Fibroblast of skin of scalp (primary cell): ENCODE measurements around the gene MPPED1. TPM values are rescaled to one million over a fixed set of nuclear protein-coding genes. Genes with fewer than 3 reads are reported as not detected.

Source experiments
- DNase-seq: peaks from one replicate; pipeline ENCODE4 v3.0.0-alpha.2; 2013
- polyA plus RNA-seq, 2 experiments: library from polyadenylated mRNA; unstranded; fragments of 120-200 nt; gene quantifications; one replicate each; pipeline ENCODE4 v1.2.1, GENCODE V29; 2013; ENCODE audit not compliant: insufficient read length in 2 of 2

Gene MPPED1
- polyA plus RNA-seq (2013, experiment 1 of 2; ENCODE audit: insufficient read length) = not detected
- polyA plus RNA-seq (2013, experiment 2 of 2; ENCODE audit: insufficient read length) = 0.30 TPM

GRCh38 chr22:43411869-43412807 lies at the start of gene MPPED1:
TSS of gene MPPED1 (plus strand) at chr22:43412014. CDS start at chr22:43424986, 12,972 bp downstream.
- no peak for DNase-seq

- no peak for DNase-seq
Observed at GRCh38 chr22:43363315-43364168, 48.3 kb upstream of the MPPED1 start.

GRCh38 chr22:43364169-43364435 lies 47.7 kb upstream of the MPPED1 start:
- DNase-seq = no peak

GRCh38 chr22:43365715-43366440 lies 45.9 kb upstream of the MPPED1 start:
- DNase-seq = no peak

GRCh38 chr22:43370036-43370435 lies 41.8 kb upstream of the MPPED1 start:
- DNase-seq = no peak

- peak; percentile 30 for DNase-seq
Observed at GRCh38 chr22:43375951-43376455, 35.8 kb upstream of the MPPED1 start.

GRCh38 chr22:43376765-43377547 lies 34.9 kb upstream of the MPPED1 start:
- DNase-seq = no peak

- DNase-seq = peak; percentile 21
Observed at GRCh38 chr22:43377548-43377895, 34.3 kb upstream of the MPPED1 start.

- DNase-seq = no peak
Observed at GRCh38 chr22:43377896-43378704, 33.7 kb upstream of the MPPED1 start.

GRCh38 chr22:43381693-43382092 lies 30.1 kb upstream of the MPPED1 start:
- no peak for DNase-seq

- DNase-seq = no peak
Observed at GRCh38 chr22:43384863-43385262, 27.0 kb upstream of the MPPED1 start.

- peak; percentile 67 for DNase-seq
Observed at GRCh38 chr22:43385770-43386641, 25.8 kb upstream of the MPPED1 start.

- no peak for DNase-seq
Observed at GRCh38 chr22:43387815-43388214, 24.0 kb upstream of the MPPED1 start.

- DNase-seq = peak; percentile 51
Observed at GRCh38 chr22:43388420-43388851, 23.4 kb upstream of the MPPED1 start.

GRCh38 chr22:43389227-43389836 lies 22.5 kb upstream of the MPPED1 start:
- no peak for DNase-seq

GRCh38 chr22:43390166-43390565 lies 21.6 kb upstream of the MPPED1 start:
- DNase-seq = no peak

GRCh38 chr22:43390872-43391271 lies 20.9 kb upstream of the MPPED1 start:
- DNase-seq = no peak

- no peak for DNase-seq
Observed at GRCh38 chr22:43391306-43391705, 20.5 kb upstream of the MPPED1 start.

- DNase-seq = no peak
Observed at GRCh38 chr22:43392385-43392989, 19.3 kb upstream of the MPPED1 start.
